ENCODE results near the gene ST14. TPM values are rescaled to one million over a fixed set of nuclear protein-coding genes. Genes with fewer than 3 reads are reported as not detected.

The ST14 gene
- total RNA-seq, 1 experiment from 2014 or later = 1.8 TPM

- intact Hi-C loops (cut with micrococcal nuclease; ENCODE audit: unreplicated experiment) = loop anchor here (10.0 kb wide), 1 partner anchor 166 kb away; no protein-coding TSS in a partner anchor
- ChIA-PET POLR2A (no interaction called here), CTCF (no interaction called here)
- DNase-seq (ENCODE audit: low read depth, low spot score) = no peak
- H3K4me3 ChIP-seq (ENCODE audit: low read depth in 2 of 2, low read length in 2 of 2) = no peak overlapping the region
- no peak for ATAC-seq
- no peaks in the 10 kb centered on the region for H3K4me1 ChIP-seq (ENCODE audit: control insufficient read depth, insufficient read depth, low read length)
- no peaks in the 10 kb centered on the region for H3K9me3 ChIP-seq (ENCODE audit: control insufficient read depth, insufficient read depth, low read depth, low read length)
- no peak overlapping the region for H3K27ac ChIP-seq (ENCODE audit: low read length)
- in situ Hi-C loops (cut with HindIII; ENCODE audit: low pct_unique_long_range_greater_than_20kb, low sequenced_read_pairs) = no loop called here
- TF ChIP-seq POLR2AphosphoS5 (IDR thresholded peaks at IDR 0.05; ENCODE audit: low read depth, low read length) = no peak
- no peak for TF ChIP-seq CTCF (IDR thresholded peaks at IDR 0.05)
- TF ChIP-seq SIN3A (IDR thresholded peaks at IDR 0.05; ENCODE audit: borderline replicate concordance, insufficient read depth, low read depth, low read length) = no peak
- TF ChIP-seq, protein P1, sequence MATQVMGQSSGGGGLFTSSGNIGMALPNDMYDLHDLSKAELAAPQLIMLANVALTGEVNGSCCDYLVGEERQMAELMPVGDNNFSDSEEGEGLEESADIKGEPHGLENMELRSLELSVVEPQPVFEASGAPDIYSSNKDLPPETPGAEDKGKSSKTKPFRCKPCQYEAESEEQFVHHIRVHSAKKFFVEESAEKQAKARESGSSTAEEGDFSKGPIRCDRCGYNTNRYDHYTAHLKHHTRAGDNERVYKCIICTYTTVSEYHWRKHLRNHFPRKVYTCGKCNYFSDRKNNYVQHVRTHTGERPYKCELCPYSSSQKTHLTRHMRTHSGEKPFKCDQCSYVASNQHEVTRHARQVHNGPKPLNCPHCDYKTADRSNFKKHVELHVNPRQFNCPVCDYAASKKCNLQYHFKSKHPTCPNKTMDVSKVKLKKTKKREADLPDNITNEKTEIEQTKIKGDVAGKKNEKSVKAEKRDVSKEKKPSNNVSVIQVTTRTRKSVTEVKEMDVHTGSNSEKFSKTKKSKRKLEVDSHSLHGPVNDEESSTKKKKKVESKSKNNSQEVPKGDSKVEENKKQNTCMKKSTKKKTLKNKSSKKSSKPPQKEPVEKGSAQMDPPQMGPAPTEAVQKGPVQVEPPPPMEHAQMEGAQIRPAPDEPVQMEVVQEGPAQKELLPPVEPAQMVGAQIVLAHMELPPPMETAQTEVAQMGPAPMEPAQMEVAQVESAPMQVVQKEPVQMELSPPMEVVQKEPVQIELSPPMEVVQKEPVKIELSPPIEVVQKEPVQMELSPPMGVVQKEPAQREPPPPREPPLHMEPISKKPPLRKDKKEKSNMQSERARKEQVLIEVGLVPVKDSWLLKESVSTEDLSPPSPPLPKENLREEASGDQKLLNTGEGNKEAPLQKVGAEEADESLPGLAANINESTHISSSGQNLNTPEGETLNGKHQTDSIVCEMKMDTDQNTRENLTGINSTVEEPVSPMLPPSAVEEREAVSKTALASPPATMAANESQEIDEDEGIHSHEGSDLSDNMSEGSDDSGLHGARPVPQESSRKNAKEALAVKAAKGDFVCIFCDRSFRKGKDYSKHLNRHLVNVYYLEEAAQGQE (IDR thresholded peaks at IDR 0.05; ENCODE audit: insufficient read depth in 1 of 2, low read depth in 2 of 2, low read length in 1 of 2) = no peak
- TF ChIP-seq TCF7L2 (IDR thresholded peaks at IDR 0.05; ENCODE audit: low read depth, low read length) = no peak
- no peaks in the 10 kb centered on the region for H3K36me3 ChIP-seq (ENCODE audit: control insufficient read depth, insufficient read depth, low read length)
- no TSS peak for BruUV-seq (replicated peaks)
- H3K27me3 ChIP-seq (ENCODE audit: control insufficient read depth, insufficient read depth, low read length) = no peaks in the 10 kb centered on the region
Observed at GRCh38 chr11:130219148-130219547, 59.6 kb downstream of the ST14 start.

DNA sequence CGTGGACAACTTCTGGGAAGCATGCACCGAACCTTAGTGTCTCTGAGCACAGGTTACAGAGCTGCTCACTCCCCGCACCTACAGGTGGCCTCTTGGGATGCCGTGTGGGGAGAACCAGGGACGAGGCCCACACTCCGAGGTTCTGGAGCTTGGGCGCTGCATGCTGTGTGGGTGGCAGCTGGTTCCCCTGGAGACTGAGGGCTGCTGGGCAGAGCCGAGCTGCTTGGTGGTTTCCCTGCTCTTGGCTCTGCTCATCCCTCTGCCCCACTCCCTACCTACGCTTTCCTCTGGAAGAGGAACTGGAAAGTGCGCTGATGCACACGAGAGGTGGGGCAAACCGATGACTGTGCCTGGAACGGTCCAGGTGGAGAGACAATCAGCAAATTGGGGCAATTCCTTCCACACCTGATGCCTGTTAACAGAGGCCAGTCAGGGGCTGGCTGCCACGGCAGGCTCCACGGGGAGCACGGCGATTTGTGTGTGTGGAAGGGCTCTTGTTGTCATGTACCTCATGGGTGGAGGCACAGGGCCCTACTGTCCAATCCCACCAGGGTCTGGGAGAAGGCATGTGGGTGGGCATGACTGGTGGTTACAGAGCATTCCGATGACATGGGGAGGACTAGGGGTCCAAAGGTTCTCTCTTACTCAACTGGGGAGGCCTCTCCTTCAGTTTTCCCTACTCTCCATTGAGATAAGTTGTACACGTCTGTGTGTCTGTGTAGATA lies 60.9 kb downstream of the ST14 start:
- BruUV-seq (replicated peaks) = no TSS peak
- Histone ChIP-seq H3K36me3 (ENCODE audit: control insufficient read depth, insufficient read depth, low read length) (no peaks in the 10 kb centered on the region), H3K27ac (ENCODE audit: low read length) (no peak overlapping the region), H3K4me3 (ENCODE audit: low read depth in 2 of 2, low read length in 2 of 2) (no peak overlapping the region), H3K27me3 (ENCODE audit: control insufficient read depth, insufficient read depth, low read length) (no peaks in the 10 kb centered on the region), H3K4me1 (ENCODE audit: control insufficient read depth, insufficient read depth, low read length) (no peaks in the 10 kb centered on the region), H3K9me3 (ENCODE audit: control insufficient read depth, insufficient read depth, low read depth, low read length) (no peaks in the 10 kb centered on the region)
- CTCF ChIA-PET = no interaction called here
- in situ Hi-C loops (cut with HindIII; ENCODE audit: low pct_unique_long_range_greater_than_20kb, low sequenced_read_pairs) = no loop called here
- DNase-seq (ENCODE audit: low read depth, low spot score) = no peak
- POLR2A ChIA-PET = no interaction called here
- intact Hi-C loops (cut with micrococcal nuclease; ENCODE audit: unreplicated experiment) = no loop called here
- ATAC-seq = 0 out of 2 replicates have a peak, but pooled peaks have one; percentile 18
- TF ChIP-seq SIN3A (IDR thresholded peaks at IDR 0.05; ENCODE audit: borderline replicate concordance, insufficient read depth, low read depth, low read length) (no peak), CTCF (IDR thresholded peaks at IDR 0.05) (no peak), TCF7L2 (IDR thresholded peaks at IDR 0.05; ENCODE audit: low read depth, low read length) (no peak), POLR2AphosphoS5 (IDR thresholded peaks at IDR 0.05; ENCODE audit: low read depth, low read length) (no peak)
- TF ChIP-seq, protein P1 (IDR thresholded peaks at IDR 0.05; ENCODE audit: insufficient read depth in 1 of 2, low read depth in 2 of 2, low read length in 1 of 2) = no peak
